GM12875 (cell line): ENCODE data around the gene ALDH3B2.
"Not testable (repeated sequence)": the region's sequence is repeated elsewhere in the genome, so short reads cannot be mapped to it uniquely, and the experiment has no call there.

Experiments used
- H3K4me3 ChIP-seq: one replicate; pipeline ENCODE4 v1.5.1; 2011; ENCODE audit warnings: low read depth, low read length, control low read depth
- TF ChIP-seq, protein P1 (sequence below): IDR thresholded peaks from 2 replicates; pipeline ENCODE4 v1.5.1; 2011; ENCODE audit warnings: low read depth, mild to moderate bottlenecking, control low read depth, inconsistent platforms, low read length, moderate library complexity, borderline replicate concordance; ENCODE audit not compliant: insufficient read depth

The ALDH3B2 gene

DNA sequence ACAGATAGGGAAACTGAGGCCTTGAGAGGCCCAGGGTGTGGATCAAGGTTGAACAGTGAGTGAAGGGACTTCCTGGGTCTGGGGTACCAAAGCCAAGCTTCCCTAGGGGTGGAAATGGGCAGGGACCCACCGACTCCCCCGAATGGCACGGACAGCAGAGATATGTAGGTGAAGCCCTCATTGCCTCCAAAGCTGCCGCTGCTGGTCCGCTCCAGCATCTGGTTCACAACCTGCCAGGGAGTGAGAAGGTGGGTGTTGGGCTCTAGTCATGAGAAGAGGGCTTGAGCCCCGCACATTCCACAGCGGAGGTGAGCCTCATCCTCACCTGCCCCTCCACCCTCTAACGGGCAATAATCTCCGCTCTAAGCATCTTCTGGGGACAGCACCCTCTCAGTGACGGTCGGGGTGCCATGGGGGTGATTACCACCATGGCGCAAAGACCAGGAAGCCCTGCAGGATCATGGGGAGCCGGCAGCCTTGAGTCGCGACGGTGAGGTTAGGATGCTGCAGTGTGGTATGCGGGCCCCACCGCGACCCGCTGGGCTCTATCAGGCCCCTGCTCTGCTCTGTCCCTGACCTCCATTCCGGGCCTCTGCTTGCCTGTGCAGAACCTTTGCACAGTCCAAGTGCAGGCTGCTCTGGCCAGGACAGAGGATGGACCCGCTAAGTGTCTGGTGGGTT lies 10.8 kb downstream of the ALDH3B2 start:
- TF ChIP-seq, protein P1, sequence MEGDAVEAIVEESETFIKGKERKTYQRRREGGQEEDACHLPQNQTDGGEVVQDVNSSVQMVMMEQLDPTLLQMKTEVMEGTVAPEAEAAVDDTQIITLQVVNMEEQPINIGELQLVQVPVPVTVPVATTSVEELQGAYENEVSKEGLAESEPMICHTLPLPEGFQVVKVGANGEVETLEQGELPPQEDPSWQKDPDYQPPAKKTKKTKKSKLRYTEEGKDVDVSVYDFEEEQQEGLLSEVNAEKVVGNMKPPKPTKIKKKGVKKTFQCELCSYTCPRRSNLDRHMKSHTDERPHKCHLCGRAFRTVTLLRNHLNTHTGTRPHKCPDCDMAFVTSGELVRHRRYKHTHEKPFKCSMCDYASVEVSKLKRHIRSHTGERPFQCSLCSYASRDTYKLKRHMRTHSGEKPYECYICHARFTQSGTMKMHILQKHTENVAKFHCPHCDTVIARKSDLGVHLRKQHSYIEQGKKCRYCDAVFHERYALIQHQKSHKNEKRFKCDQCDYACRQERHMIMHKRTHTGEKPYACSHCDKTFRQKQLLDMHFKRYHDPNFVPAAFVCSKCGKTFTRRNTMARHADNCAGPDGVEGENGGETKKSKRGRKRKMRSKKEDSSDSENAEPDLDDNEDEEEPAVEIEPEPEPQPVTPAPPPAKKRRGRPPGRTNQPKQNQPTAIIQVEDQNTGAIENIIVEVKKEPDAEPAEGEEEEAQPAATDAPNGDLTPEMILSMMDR, result no peak
- H3K4me3 ChIP-seq, result no peak overlapping the region

DNA sequence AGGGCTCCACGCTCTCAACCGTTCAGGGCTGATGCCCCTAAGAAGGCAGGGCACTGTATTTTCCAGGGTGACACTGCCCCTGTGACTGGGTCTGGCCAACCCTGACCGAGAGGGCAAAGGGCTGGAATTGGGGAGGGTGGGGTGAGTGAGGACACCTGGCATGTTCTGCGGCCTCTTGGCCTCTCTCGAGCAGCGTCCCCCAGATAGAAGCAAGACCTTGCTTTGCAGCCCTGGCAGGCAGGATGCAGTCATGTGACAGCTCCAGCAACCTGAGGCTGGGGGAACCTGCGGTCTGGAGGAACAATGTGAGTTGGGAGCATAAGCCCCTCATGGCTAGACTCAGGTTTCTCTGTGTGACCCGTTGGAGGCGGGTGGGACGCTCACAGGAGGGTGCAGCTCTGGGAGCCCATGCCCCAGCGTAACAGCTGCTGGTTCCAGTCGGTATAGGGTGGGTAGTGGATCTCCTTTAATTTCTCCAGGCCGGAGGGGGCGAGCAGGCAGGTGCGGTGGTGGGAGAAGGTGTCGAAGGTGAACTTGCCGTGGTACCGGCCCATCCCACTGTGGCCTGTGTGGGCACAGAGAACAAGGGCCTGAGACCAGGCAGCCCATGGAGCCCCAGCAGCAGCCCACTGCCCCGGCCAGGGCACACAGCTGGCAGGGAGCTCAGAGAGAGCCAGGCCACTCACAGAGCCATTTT lies 11.4 kb downstream of the ALDH3B2 start:
- no peak overlapping the region for H3K4me3 ChIP-seq
- TF ChIP-seq, protein P1, result no peak

DNA sequence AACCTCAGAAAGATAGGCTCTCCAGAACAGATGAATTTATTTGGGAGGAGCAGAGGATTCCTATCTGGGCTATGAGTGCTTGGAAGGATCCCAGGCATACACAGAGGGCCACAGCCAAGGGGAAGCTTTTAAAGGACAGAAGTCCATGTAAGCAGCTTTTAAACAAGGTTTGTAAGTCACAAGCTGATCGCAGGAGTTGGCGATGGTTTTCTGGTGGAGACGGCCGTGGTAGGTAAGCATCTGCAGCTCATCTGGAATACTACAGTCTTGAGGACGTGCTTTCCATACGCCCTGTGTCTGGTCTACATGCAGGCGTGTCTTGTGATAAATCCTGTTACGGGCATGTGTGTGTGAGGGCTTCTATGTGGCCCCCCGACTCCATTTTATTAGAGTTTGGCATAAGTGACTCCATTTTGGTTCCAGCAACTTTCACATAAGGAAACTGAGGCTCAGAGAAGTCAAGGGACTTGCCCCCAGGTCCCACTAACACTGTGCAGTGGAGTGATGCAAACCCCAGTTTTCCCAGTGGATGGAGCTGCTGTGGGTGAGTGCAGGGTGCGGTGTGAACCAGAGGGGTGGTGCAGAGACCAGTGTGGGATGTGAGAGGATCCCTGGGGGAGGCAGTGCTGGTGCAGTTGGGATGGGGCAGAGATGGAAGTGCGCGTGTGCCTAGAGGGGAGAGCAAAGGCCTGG lies 12.1 kb downstream of the ALDH3B2 start:
- TF ChIP-seq, protein P1, result no peak
- no peak overlapping the region for H3K4me3 ChIP-seq

DNA sequence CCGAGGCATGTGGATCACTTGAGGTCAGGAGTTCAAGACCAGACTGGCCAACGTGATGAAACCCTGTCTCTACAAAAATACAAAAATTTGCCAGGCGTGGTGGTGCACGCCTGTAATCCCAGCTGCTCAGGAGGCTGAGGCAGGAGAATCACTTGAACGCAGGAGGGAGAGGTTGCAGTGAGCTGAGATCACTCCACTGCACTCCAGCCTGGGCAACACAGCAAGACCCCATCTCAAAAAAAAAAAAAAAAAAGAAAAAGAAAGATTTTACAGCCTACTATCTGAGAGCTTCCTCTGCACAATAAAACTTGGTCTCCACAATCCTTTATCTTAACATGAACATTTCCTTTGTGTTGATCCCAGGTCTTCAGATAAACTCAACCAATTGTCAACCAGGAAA lies 13.7 kb downstream of the ALDH3B2 start:
- not testable (repeated sequence) for H3K4me3 ChIP-seq

DNA sequence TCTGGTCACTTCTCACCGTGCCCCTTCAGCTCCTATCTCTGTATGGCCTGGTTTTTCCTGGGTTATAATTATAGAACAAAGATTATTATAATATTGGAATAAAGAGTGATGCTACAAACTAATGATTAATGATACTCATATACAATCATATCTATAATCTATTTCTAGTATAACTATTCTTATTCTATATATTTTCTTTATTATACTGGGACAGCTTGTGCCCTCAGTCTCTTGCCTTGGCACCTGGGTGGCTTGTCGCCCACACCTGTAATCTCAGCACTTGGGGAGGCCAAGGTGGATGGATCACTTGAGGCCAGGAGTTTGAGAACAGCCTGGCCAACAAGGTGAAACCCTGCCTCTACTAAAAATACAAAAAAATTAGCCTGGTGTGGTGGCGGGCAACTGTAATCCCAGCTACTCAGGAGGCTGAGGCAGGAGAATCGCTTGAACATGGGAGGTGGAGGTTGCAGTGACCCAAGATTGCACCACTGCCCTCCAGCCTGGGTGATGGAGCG lies 14.7 kb downstream of the ALDH3B2 start:
- H3K4me3 ChIP-seq, result not testable (repeated sequence)

DNA sequence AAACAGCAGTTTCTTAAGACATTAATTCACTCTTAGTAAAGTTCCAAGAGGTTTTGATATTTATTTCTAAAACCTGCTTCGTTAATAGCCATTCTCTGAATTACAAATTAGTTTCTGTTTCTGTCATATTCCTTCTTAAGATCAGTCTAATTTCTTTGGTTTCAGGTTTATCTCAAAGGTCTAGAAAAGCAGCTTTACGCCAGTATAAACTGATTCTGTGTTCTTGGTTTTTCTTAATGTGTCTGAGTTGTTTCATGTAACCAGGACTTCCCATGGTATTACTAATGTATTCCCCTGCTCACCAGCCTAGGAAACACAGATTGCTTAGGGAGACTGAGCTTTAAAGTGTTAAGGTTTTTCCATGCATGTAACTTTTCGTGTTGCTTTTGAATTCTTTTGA lies 17.1 kb downstream of the ALDH3B2 start:
- H3K4me3 ChIP-seq, result no peak overlapping the region
- TF ChIP-seq, protein P1, result no peak

DNA sequence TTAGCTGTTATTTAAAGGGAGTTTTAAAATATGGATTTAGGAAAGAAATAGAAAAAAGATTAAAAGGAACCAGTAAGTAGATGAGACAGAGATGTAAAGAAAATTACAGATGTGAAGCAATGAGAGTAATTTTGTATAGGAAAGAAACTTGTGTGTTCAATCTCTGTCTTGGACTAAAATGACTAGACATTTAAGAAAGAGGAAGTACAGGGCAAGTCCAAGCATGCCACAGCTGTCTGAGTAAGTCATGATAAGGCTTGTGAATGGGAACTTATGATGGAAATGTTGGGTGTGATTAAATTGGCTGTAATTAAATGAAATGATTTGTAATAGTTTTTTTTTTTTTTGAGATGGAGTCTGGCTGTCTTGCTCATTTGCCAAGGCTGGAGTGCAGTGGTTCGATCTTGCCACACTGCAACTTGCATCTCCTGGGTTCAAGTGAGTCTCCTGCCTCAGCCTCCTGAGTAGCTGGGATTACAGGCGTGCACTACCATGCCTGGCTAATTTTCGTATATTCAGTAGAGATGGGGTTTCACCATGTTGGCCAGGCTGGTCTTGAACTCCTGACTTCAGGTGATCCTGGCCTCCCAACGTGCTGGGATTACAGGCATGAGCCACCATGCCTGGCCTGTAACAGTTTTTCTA lies 18.0 kb downstream of the ALDH3B2 start:
- TF ChIP-seq, protein P1, result no peak

DNA sequence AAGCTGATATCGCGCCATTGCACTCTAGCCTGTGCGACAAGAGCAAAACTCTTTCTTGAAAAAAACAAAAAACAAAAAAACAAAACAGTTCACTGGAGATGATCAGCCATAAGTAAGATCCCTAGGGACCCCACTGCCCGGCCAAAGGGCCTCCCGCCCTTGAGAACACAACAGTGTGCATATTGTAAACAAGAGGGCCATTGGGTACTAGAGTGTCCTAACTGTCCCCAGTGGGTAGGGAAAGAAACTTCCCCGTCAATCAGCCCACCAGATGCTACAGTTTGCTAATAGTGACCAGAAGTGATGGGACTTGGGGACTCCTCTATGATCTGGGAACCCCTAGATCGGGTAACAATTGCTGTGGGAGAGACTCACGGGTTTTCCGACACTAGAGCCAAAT lies 20.2 kb downstream of the ALDH3B2 start:
- TF ChIP-seq, protein P1, result no peak
- H3K4me3 ChIP-seq, result no peak overlapping the region

More for the DNA sequence above, 18.0 kb downstream of the ALDH3B2 start:
- no peak overlapping the region for H3K4me3 ChIP-seq
